Measurements from ENCODE around the gene TGM5.
"Not testable (repeated sequence)": the region's sequence is repeated elsewhere in the genome, so short reads cannot be mapped to it uniquely, and the experiment has no call there.

The TGM5 gene

GRCh38 chr15:43199945-43200488 lies 66.7 kb downstream of the TGM5 start:
- FAIRE-seq: no peak
- TF ChIP-seq CTCF (IDR thresholded peaks at IDR 0.05; ENCODE audit: insufficient read depth, missing control alignments): no peak
- no peak for DNase-seq (ENCODE audit: insufficient read length, low spot score)

- FAIRE-seq (no peak), DNase-seq (ENCODE audit: insufficient read length, low spot score) (no peak)
- TF ChIP-seq CTCF (IDR thresholded peaks at IDR 0.05; ENCODE audit: insufficient read depth, missing control alignments): no peak
Measured at GRCh38 chr15:43198992-43199391, 67.7 kb downstream of the TGM5 start.

GRCh38 chr15:43198556-43198955 lies 68.2 kb downstream of the TGM5 start:
- FAIRE-seq; DNase-seq (ENCODE audit: insufficient read length, low spot score): not testable (repeated sequence)

GRCh38 chr15:43197773-43198172 lies 69.0 kb downstream of the TGM5 start:
- not testable (repeated sequence) for DNase-seq (ENCODE audit: insufficient read length, low spot score); FAIRE-seq

- no peak for DNase-seq (ENCODE audit: insufficient read length, low spot score)
- no peak for FAIRE-seq
- TF ChIP-seq CTCF (IDR thresholded peaks at IDR 0.05; ENCODE audit: insufficient read depth, missing control alignments): no peak
Measured at GRCh38 chr15:43196760-43197548, 69.8 kb downstream of the TGM5 start.

- FAIRE-seq (no peak), DNase-seq (ENCODE audit: insufficient read length, low spot score) (no peak)
- TF ChIP-seq CTCF (IDR thresholded peaks at IDR 0.05; ENCODE audit: insufficient read depth, missing control alignments): no peak
Measured at GRCh38 chr15:43194795-43195194, 71.9 kb downstream of the TGM5 start.

- no peak for DNase-seq (ENCODE audit: insufficient read length, low spot score)
- FAIRE-seq: no peak
- no peak for TF ChIP-seq CTCF (IDR thresholded peaks at IDR 0.05; ENCODE audit: insufficient read depth, missing control alignments)
Measured at GRCh38 chr15:43193710-43194109, 73.0 kb downstream of the TGM5 start.

GRCh38 chr15:43190178-43190577 lies 76.5 kb downstream of the TGM5 start:
- DNase-seq (ENCODE audit: insufficient read length, low spot score): no peak
- TF ChIP-seq CTCF (IDR thresholded peaks at IDR 0.05; ENCODE audit: insufficient read depth, missing control alignments): no peak
- FAIRE-seq: no peak
